Neuronal stem cell (in vitro differentiated cells): ENCODE data around the gene SAMD4A.

ENCODE experiments used
- DNase-seq: peaks from one replicate; pipeline ENCODE4 v3.0.0-alpha.2; 2013; ENCODE audit warnings: low spot score
- H2AFZ ChIP-seq: one replicate; pipeline ENCODE4 v1.6.1; 2013; ENCODE audit warnings: mild to moderate bottlenecking, low read length, inconsistent platforms
- H2AK5ac ChIP-seq: 2 replicates; pipeline ENCODE4 v1.6.1; 2013; ENCODE audit warnings: low read depth, mild to moderate bottlenecking, inconsistent platforms, low read length, moderate library complexity, mixed read lengths
- H2BK120ac ChIP-seq: 2 replicates; pipeline ENCODE4 v1.6.1; 2013; ENCODE audit warnings: low read depth, mild to moderate bottlenecking, inconsistent platforms, low read length, moderate library complexity, mixed read lengths
- H2BK12ac ChIP-seq: one replicate; pipeline ENCODE4 v1.6.1; 2013; ENCODE audit warnings: low read length, inconsistent platforms
- H2BK15ac ChIP-seq: 2 replicates; pipeline ENCODE4 v1.6.1; 2013; ENCODE audit warnings: mild to moderate bottlenecking, low read length, inconsistent platforms, mixed read lengths
- H2BK5ac ChIP-seq: one replicate; pipeline ENCODE4 v1.6.1; 2013; ENCODE audit warnings: inconsistent platforms, mild to moderate bottlenecking, low read length, moderate library complexity
- H3K14ac ChIP-seq: one replicate; pipeline ENCODE4 v1.6.1; 2013; ENCODE audit warnings: low read length, inconsistent platforms
- H3K18ac ChIP-seq: 2 replicates; pipeline ENCODE4 v1.6.1; 2013; ENCODE audit warnings: low read length, inconsistent platforms
- H3K23ac ChIP-seq: 2 replicates; pipeline ENCODE4 v1.6.1; 2013; ENCODE audit warnings: low read depth, mild to moderate bottlenecking, mixed read lengths, low read length, inconsistent platforms; ENCODE audit not compliant: poor library complexity
- H3K27ac ChIP-seq: replicated peaks from 3 replicates; pipeline ENCODE4 v1.5.1; 2013; ENCODE audit warnings: low read length, inconsistent platforms
- H3K27me3 ChIP-seq, 3 experiments: 2 replicates each; pipeline ENCODE4 v1.6.1; 2013; ENCODE audit warnings: low read length in 3 of 3, mild to moderate bottlenecking in 2 of 3, inconsistent platforms in 1 of 3, low read depth in 1 of 3, mixed read lengths in 1 of 3, moderate library complexity in 1 of 3; ENCODE audit not compliant: control insufficient read depth in 3 of 3, insufficient read depth in 3 of 3
- H3K36me3 ChIP-seq, 2 donors: replicated peaks in 1 of 2; 2 replicates each; pipeline ENCODE4 v1.6.1; 2013; ENCODE audit warnings: low read length in 2 of 2; ENCODE audit not compliant: control insufficient read depth in 2 of 2, insufficient read depth in 2 of 2
- H3K4ac ChIP-seq: 2 replicates; pipeline ENCODE4 v1.6.1; 2013; ENCODE audit warnings: inconsistent platforms, mild to moderate bottlenecking, low read length, moderate library complexity
- H3K4me1 ChIP-seq, 2 donors: 1 replicate in 1 of 2; 2 replicates in 1 of 2; pipeline ENCODE4 v1.6.1; 2013; ENCODE audit warnings: low read length in 2 of 2, low read depth in 1 of 2; ENCODE audit not compliant: control insufficient read depth in 2 of 2, insufficient read depth in 1 of 2
- H3K4me2 ChIP-seq: one replicate; pipeline ENCODE4 v1.6.1; 2013; ENCODE audit warnings: mild to moderate bottlenecking, low read length, inconsistent platforms; ENCODE audit not compliant: insufficient read depth, poor library complexity, severe bottlenecking
- H3K4me3 ChIP-seq, 2 donors: 2 replicates each; pipeline ENCODE4 v1.5.1; 2013; ENCODE audit warnings: low read length in 2 of 2, mild to moderate bottlenecking in 2 of 2, inconsistent platforms in 1 of 2, moderate library complexity in 1 of 2
- H3K79me1 ChIP-seq: one replicate; pipeline ENCODE4 v1.6.1; 2013; ENCODE audit warnings: low read depth, mild to moderate bottlenecking, inconsistent platforms, low read length, moderate library complexity
- H3K9ac ChIP-seq: one replicate; pipeline ENCODE4 v1.6.1; 2013; ENCODE audit warnings: mild to moderate bottlenecking, low read depth, low read length, inconsistent platforms; ENCODE audit not compliant: poor library complexity
- H3K9me3 ChIP-seq, 2 donors: replicated peaks in 1 of 2; 2 replicates each; pipeline versions ENCODE3 to v1.6.1; 2013; ENCODE audit warnings: low read length in 2 of 2, mild to moderate bottlenecking in 2 of 2, inconsistent platforms in 1 of 2, low read depth in 1 of 2, mixed read lengths in 1 of 2, moderate library complexity in 1 of 2; ENCODE audit not compliant: control insufficient read depth in 2 of 2, insufficient read depth in 1 of 2
- H4K8ac ChIP-seq: one replicate; pipeline ENCODE4 v1.6.1; 2013; ENCODE audit warnings: low read depth, mild to moderate bottlenecking, inconsistent platforms, low read length, moderate library complexity
- H4K91ac ChIP-seq: one replicate; pipeline ENCODE4 v1.6.1; 2013; ENCODE audit warnings: low read length, low read depth, mild to moderate bottlenecking, inconsistent platforms; ENCODE audit not compliant: poor library complexity
- WGBS, 2 donors: extraction: QIAGEN DNeasy Blood & Tissue Kit; methylation state at CpG; one replicate each; pipeline ENCODE4 v1.1.7; 2013; ENCODE audit warnings: missing lambda C conversion rate in 2 of 2, mixed read lengths in 1 of 2; ENCODE audit not compliant: insufficient read length in 2 of 2, insufficient replicate concordance in 1 of 2; ENCODE audit errors: extremely low coverage in 2 of 2; 5-methylcytosine and 5-hydroxymethylcytosine counted together

The SAMD4A gene

GRCh38 chr14:54822685-54823084 lies 255.8 kb downstream of the SAMD4A start:
- H3K9me3 ChIP-seq = peaks cover 5 to 6% of the 10 kb centered on the region in 2 donors
- no peaks in the 10 kb centered on the region for H3K36me3 ChIP-seq
- H4K8ac ChIP-seq = no peak overlapping the region
- no peak overlapping the region for H3K23ac ChIP-seq
- H3K27me3 ChIP-seq = no peaks in the 10 kb centered on the region
- no peak overlapping the region for H2AK5ac ChIP-seq
- H3K27ac ChIP-seq = no peak overlapping the region
- H2BK15ac ChIP-seq = no peak overlapping the region
- H3K4me1 ChIP-seq = peaks cover 11% of the 10 kb centered on the region in 2 donors
- no peak overlapping the region for H2BK120ac ChIP-seq
- no peak overlapping the region for H2BK5ac ChIP-seq
- H3K4me3 ChIP-seq = no peak overlapping the region
- H3K4me2 ChIP-seq = no peak overlapping the region
- H3K79me1 ChIP-seq = no peaks in the 10 kb centered on the region
- H2AFZ ChIP-seq = no peak overlapping the region
- no peak overlapping the region for H3K14ac ChIP-seq
- no peak for DNase-seq
- H3K4ac ChIP-seq = no peak overlapping the region
- no peak overlapping the region for H4K91ac ChIP-seq
- H3K9ac ChIP-seq = no peak overlapping the region
- no peak overlapping the region for H3K18ac ChIP-seq
- H2BK12ac ChIP-seq = no peak overlapping the region

- no peak overlapping the region for H2BK120ac ChIP-seq
- no peak overlapping the region for H3K23ac ChIP-seq
- H3K14ac ChIP-seq = no peak overlapping the region
- H3K27ac ChIP-seq = no peak overlapping the region
- no peaks in the 10 kb centered on the region for H3K79me1 ChIP-seq
- no peak overlapping the region for H3K9ac ChIP-seq
- no peak overlapping the region for H3K4ac ChIP-seq
- H3K9me3 ChIP-seq = peaks cover 5 to 6% of the 10 kb centered on the region in 2 donors
- H2AK5ac ChIP-seq = no peak overlapping the region
- no peak overlapping the region for H3K18ac ChIP-seq
- no peak overlapping the region for H3K4me2 ChIP-seq
- H3K36me3 ChIP-seq = no peaks in the 10 kb centered on the region
- no peak overlapping the region for H3K4me3 ChIP-seq
- no peak overlapping the region for H4K8ac ChIP-seq
- no peak overlapping the region for H2BK15ac ChIP-seq
- H2AFZ ChIP-seq = no peak overlapping the region
- DNase-seq = no peak
- H4K91ac ChIP-seq = no peak overlapping the region
- H3K4me1 ChIP-seq = peaks cover 0 to 1% of the 10 kb centered on the region in 2 donors
- no CpG with 5 or more reads among the region's 2 CpGs for WGBS, 2 donors
- H2BK5ac ChIP-seq = no peak overlapping the region
- H3K27me3 ChIP-seq = no peaks in the 10 kb centered on the region
- H2BK12ac ChIP-seq = no peak overlapping the region
These were observed 257.0 kb downstream of the SAMD4A start for GRCh38 chr14:54823757-54824549.

- no peaks in the 10 kb centered on the region for H3K4me1 ChIP-seq
- H2BK12ac ChIP-seq = no peak overlapping the region
- H2BK5ac ChIP-seq = no peak overlapping the region
- H2BK120ac ChIP-seq = no peak overlapping the region
- no peak overlapping the region for H2AFZ ChIP-seq
- no peak overlapping the region for H3K14ac ChIP-seq
- no peaks in the 10 kb centered on the region for H3K36me3 ChIP-seq
- no peak overlapping the region for H3K4ac ChIP-seq
- H2BK15ac ChIP-seq = no peak overlapping the region
- DNase-seq = no peak
- H3K4me3 ChIP-seq = no peak overlapping the region
- no peak overlapping the region for H2AK5ac ChIP-seq
- H3K9me3 ChIP-seq = peaks cover 5 to 6% of the 10 kb centered on the region in 2 donors
- no peak overlapping the region for H3K9ac ChIP-seq
- H3K4me2 ChIP-seq = no peak overlapping the region
- no peak overlapping the region for H4K91ac ChIP-seq
- no peaks in the 10 kb centered on the region for H3K27me3 ChIP-seq
- no peak overlapping the region for H3K27ac ChIP-seq
- H3K23ac ChIP-seq = no peak overlapping the region
- H4K8ac ChIP-seq = no peak overlapping the region
- H3K79me1 ChIP-seq = no peaks in the 10 kb centered on the region
- H3K18ac ChIP-seq = no peak overlapping the region
- no CpG with 5 or more reads among the region's 1 CpG for WGBS, 2 donors
These were observed 261.1 kb downstream of the SAMD4A start for GRCh38 chr14:54828037-54828436.

- Histone ChIP-seq H3K4me2 (no peak overlapping the region), H2AK5ac (no peak overlapping the region), H3K4me1 (no peaks in the 10 kb centered on the region), H3K4ac (no peak overlapping the region), H2BK15ac (no peak overlapping the region), H2BK5ac (no peak overlapping the region), H2BK120ac (no peak overlapping the region), H3K23ac (no peak overlapping the region), H4K8ac (no peak overlapping the region), H3K9ac (no peak overlapping the region), H3K4me3 (no peak overlapping the region), H3K27me3 (peaks cover 0 to 2% (median 0%) of the 10 kb centered on the region in 3 experiments), H3K14ac (no peak overlapping the region), H3K9me3 (peaks cover 0 to 5% of the 10 kb centered on the region in 2 donors), H3K27ac (no peak overlapping the region), H4K91ac (no peak overlapping the region), H3K18ac (no peak overlapping the region), H2BK12ac (no peak overlapping the region), H2AFZ (no peak overlapping the region), H3K79me1 (no peaks in the 10 kb centered on the region), H3K36me3 (no peaks in the 10 kb centered on the region)
- WGBS, 2 donors = no CpG with 5 or more reads among the region's 8 CpGs
- DNase-seq = no peak
These were observed 262.7 kb downstream of the SAMD4A start for GRCh38 chr14:54829486-54830224.
